Lower leg skin (tissue), 4 donors: ENCODE data around the gene DNAH10. TPM values are rescaled to one million over a fixed set of nuclear protein-coding genes. Genes with fewer than 3 reads are reported as not detected.

ENCODE experiments used
- DNase-seq, 2 donors: peaks; one replicate each; pipeline ENCODE4 v3.0.0-alpha.2; 2019; ENCODE audit warnings: low spot score in 2 of 2
- H3K4me3 ChIP-seq: fragments of 200-600 bp; sonication (generic); 2 replicates; pipeline ENCODE4 v1.5.1; 2017; ENCODE audit warnings: mild to moderate bottlenecking, low read depth; ENCODE audit not compliant: poor library complexity, severe bottlenecking
- POLR2A ChIP-seq, 2 donors: fragments of 450-650 bp; IDR thresholded peaks; one replicate each; pipeline ENCODE4 v1.6.1; 2016 to 2017; ENCODE audit warnings: antibody characterized with exemption in 2 of 2, mild to moderate bottlenecking in 1 of 2, moderate library complexity in 1 of 2
- WGBS, 2 donors: methylation state at CpG; one replicate each; pipeline ENCODE4 v1.1.5; 2018; 5-methylcytosine and 5-hydroxymethylcytosine counted together
- intact Hi-C: fragments of 100-400 bp; cut with DNase I; formaldehyde crosslinking; loops from one replicate; pipeline ENCODE4 v1.15.0; 2023; ENCODE audit warnings: low total_unique reads
- total RNA-seq, 4 donors: library from RNA; depleted of rRNA; stranded (reverse); fragments of >200 nt; gene quantifications; one replicate each; pipeline ENCODE4 v1.1.0, GENCODE V29; 2016
- TF ChIP-seq, protein P1 (sequence below), 3 donors: fragments of 450-650 bp; IDR thresholded peaks; one replicate each; pipeline ENCODE4 v1.5.1; 2016; ENCODE audit warnings: antibody characterized with exemption in 3 of 3, mild to moderate bottlenecking in 3 of 3, moderate library complexity in 2 of 3

DNAH10 gene
- total RNA-seq, 4 donors from 2014 or later: 0.02 to 0.27 (median 0.06) TPM; not detected in 1

DNA sequence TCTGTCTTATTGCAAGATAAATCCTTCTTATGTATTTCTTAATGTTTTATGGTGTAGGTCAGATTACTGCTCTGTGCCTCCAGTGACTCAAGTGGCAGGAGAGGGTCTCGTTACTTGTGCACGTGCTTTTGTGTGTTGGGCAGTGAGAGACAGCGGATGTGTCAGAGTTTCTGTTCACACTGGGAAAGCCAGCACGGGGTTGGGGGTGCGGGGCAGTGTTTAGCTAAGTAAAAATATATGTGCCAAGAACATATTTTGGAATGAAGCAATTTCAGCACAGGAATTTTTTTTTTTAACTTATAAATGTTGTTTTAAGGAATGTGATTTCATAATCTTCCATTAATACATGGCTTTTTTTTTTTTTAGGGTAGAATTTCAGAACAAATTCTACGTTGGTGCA, 4.5 kb upstream of the DNAH10 start:
- peak in 1 of 2 donors; percentile 82 for DNase-seq
- TF ChIP-seq POLR2A (IDR thresholded peaks at IDR 0.05): no peak
- TF ChIP-seq, protein P1, sequence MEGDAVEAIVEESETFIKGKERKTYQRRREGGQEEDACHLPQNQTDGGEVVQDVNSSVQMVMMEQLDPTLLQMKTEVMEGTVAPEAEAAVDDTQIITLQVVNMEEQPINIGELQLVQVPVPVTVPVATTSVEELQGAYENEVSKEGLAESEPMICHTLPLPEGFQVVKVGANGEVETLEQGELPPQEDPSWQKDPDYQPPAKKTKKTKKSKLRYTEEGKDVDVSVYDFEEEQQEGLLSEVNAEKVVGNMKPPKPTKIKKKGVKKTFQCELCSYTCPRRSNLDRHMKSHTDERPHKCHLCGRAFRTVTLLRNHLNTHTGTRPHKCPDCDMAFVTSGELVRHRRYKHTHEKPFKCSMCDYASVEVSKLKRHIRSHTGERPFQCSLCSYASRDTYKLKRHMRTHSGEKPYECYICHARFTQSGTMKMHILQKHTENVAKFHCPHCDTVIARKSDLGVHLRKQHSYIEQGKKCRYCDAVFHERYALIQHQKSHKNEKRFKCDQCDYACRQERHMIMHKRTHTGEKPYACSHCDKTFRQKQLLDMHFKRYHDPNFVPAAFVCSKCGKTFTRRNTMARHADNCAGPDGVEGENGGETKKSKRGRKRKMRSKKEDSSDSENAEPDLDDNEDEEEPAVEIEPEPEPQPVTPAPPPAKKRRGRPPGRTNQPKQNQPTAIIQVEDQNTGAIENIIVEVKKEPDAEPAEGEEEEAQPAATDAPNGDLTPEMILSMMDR (IDR thresholded peaks at IDR 0.05): no peak
- 85% methylated on average over 6 of the region's 6 CpGs for WGBS, 2 donors
- no peak overlapping the region for H3K4me3 ChIP-seq
- intact Hi-C loops: no loop called here

DNA sequence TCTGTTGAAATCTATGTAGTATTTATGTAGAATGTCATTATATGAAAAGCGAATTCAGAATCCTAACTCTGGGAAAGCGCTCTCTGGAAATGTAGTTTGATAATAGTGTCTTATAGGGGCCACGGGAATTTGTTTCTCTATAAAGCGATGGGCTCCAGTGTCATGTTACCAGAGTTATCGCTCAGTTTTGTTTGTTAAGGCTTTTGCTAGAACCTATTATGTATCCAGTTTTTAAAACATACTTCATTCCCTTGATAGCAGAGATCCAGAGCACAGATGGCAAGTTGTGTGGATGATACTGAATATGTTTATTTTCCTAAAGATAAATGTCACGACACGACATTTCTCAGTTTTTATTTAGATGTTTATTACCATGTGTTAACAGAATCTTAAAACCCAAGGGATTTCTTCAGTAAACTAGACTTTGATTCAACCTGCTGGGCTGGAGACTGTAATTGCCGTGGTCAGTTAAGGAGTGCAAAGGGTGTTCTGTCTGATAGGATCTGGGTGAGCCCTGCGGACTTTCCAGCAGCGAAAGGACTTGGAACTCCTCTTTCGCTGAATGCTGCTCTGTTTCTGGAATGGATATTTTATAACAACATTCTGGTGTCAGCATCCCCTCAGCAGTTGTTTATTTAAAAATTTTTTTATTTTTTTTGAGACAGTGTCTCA, 1.7 kb upstream of the DNAH10 start:
- WGBS, 2 donors: 96 to 97% methylated on average over 11 of the region's 11 CpGs
- DNase-seq: peak in 1 of 2 donors; percentile 3
- TF ChIP-seq POLR2A (IDR thresholded peaks at IDR 0.05): no peak
- TF ChIP-seq, protein P1 (IDR thresholded peaks at IDR 0.05): no peak
- intact Hi-C loops: no loop called here
- H3K4me3 ChIP-seq: no peak overlapping the region

DNA sequence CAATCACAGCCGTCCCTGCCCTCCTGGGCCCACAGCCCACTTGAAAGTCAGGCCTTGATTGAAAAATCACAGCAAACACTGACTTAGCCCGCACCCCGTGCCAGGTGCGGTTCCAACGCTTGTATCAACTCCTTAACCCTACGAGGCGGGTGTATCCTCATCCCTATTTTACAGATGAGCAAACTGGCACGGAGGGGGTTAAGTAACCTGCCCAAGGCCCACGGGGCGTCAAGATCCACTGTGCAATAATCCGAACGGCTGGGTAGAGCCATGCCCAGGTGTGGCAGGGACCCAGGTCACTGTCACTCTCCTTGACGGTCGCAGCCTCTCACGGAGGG, 583 bp downstream of the DNAH10 start:
- H3K4me3 ChIP-seq: peak overlapping the region; percentile 6
- intact Hi-C loops: no loop called here
- TF ChIP-seq, protein P1 (IDR thresholded peaks at IDR 0.05): no peak
- TF ChIP-seq POLR2A (IDR thresholded peaks at IDR 0.05): no peak
- 22 to 26% methylated on average over 14 to 15 of the region's 15 CpGs for WGBS, 2 donors
- no peak for DNase-seq

DNA sequence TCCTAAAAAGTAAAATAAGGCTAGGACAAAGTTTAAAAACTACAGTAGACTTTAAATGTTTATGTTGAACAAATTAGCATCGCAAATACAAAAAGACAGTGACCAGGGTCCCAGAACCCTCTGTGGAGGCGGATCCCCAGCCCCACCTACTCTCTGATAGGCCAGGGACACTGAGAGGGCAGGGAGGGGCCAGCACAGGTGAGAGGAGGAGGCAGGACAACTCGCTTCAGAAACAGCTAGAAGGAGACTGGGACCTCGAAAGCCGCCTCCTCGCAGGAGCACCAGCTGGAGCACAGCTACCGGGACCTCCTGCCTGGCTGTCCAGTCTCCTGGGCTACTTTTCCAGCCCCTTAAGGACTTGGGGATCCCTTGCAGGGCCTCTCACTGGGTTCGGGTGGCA, 992 bp downstream of the DNAH10 start:
- no peak overlapping the region for H3K4me3 ChIP-seq
- no peak for TF ChIP-seq POLR2A (IDR thresholded peaks at IDR 0.05)
- TF ChIP-seq, protein P1 (IDR thresholded peaks at IDR 0.05): no peak
- 41 to 47% methylated on average over 8 of the region's 8 CpGs for WGBS, 2 donors
- peak in 1 of 2 donors; percentile 53 for DNase-seq
- intact Hi-C loops: no loop called here

DNA sequence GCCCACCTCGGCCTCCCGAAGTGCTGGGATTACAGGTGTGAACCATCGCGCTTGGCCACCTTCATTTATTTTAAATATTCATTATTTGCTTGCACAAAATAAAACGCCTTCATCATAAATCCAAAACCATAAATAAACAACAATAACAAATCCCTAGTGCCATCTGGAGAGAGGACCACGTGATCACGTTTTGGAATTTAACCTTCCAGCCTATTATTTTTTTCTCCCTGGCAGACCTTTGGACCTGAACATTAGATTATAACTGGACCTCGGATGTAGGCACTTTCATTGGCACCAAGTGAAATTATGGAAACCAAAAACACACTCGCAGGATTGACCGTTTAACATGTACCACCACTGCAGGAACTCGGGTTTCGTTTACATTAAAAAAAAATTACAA, 2.0 kb downstream of the DNAH10 start:
- TF ChIP-seq, protein P1 (IDR thresholded peaks at IDR 0.05): no peak
- no peak for TF ChIP-seq POLR2A (IDR thresholded peaks at IDR 0.05)
- WGBS, 2 donors: 86% methylated on average over 12 of the region's 12 CpGs
- intact Hi-C loops: no loop called here

DNA sequence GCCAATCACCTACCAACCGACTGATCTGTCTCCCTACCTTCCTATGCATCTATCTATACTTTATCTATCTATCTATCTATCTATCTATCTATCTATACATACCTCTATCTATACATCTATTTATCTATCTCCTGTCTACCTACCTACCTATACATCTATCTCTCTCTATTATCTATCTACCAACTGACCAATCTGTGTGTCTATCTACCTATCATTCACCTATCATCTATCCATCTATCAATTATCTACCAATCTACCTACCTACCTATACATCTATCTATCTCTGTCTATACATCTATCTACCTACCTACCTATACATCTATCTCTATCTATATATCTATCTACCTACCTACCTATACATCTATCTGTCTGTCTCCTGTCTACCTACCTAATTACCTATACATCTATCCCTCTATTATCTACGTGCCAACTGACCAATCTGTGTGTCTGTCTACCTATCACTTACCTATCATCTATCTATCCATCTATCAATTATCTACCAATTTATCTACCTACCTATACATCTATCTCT, 3.5 kb downstream of the DNAH10 start:
- intact Hi-C loops: no loop called here
- DNase-seq: no peak
- TF ChIP-seq, protein P1 (IDR thresholded peaks at IDR 0.05): no peak
- no peak for TF ChIP-seq POLR2A (IDR thresholded peaks at IDR 0.05)
- 60 to 73% methylated on average over 2 of the region's 2 CpGs for WGBS, 2 donors
- no peak overlapping the region for H3K4me3 ChIP-seq

More for the DNA sequence above, 2.0 kb downstream of the DNAH10 start:
- no peak for DNase-seq
- H3K4me3 ChIP-seq: no peak overlapping the region
